DMS 273 treated with DMSO at 0.1 percent for 48 hours (cell line): ENCODE measurements around the gene SMAD4.
"Not testable (repeated sequence)": the region's sequence is repeated elsewhere in the genome, so short reads cannot be mapped to it uniquely, and the experiment has no call there.

Experiments
- DNase-seq: peaks from one replicate; lab custom pipeline; 2025; lab: John Stamatoyannopoulos, UW

The SMAD4 gene

DNA sequence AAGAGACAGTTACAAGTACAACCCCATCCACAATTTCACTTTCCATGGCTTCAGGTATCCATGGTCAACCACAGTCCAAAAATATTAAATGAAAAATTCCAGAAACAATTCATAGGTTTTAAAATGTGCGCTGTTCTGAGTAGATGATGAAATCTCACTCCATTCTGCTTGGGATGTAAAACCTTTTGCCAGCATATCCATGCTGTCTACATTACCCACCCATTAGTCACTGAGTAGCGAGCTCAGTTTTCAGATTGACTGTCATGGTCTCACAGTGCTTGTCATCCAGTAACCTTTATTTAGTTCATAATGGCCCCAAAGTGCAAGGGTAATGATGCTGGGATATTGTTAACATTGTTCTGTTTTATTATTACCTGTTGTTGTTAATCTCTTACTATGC lies 40.5 kb downstream of the SMAD4 start:
- DNase-seq, result no peak

DNA sequence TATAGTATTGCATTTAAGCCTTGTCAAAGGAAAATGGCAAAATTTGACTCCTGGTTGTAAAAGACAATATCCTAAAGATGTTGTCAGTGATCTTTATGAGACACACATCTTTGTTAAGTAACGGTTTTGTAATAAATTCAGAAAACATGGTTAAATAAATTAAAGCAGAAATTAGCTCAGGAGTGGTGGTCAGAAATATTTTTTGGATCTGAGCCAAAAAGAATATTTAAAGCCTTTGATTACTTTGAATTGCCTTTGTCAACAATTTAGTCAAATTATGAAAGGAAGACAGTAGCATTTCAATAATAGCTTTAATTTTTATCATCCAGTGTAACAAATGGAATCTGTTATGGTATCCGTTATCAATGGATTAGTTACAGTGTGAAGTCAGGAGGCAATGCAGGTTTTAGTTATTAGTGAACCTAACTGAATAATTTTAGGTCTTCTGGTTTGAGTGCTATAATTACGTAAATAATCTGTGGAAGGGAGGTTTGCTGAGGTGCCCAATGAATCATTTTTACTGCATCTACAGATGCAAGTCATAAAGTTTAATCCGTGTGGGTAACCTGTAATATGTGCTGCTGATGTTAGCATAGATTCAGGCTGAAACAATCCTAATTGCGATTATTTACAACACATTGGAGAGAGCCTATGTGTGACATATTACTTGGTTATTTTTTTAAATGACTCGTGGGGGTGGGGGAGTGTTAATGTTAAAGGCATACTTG lies 42.7 kb downstream of the SMAD4 start:
- no peak for DNase-seq

DNA sequence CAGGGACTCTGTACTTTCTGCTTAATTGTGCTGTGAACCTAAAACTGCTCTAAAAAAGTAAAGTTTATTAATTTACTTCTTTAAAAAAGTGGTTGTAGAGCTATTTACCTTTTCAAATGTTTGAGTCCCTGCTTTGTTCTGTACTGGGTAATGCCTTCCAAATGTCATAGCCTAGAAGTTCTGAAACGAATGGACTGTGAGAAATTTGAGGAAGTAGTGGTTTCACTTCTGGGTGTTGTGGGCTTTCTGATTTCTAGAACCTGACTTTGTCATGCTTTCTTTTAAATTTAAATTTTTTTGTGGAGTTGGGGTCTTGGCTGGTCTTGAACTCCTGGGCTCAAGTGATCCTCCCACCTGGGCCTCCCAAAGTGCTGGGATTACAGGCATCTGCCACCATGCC lies 44.6 kb downstream of the SMAD4 start:
- no peak for DNase-seq

DNA sequence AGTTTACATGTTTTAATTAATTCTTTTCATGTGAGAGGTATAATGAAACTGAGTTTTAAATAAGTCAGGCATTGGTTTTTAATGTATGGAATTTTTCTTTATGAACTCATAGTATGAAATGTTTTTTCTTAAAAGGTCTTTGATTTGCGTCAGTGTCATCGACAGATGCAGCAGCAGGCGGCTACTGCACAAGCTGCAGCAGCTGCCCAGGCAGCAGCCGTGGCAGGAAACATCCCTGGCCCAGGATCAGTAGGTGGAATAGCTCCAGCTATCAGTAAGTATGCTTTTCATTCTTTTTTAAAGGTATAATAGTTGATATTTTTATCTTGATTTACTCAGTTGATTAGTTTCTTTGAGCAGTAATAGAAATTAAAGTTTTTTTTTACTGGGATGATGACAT lies 46.5 kb downstream of the SMAD4 start:
- no peak for DNase-seq

DNA sequence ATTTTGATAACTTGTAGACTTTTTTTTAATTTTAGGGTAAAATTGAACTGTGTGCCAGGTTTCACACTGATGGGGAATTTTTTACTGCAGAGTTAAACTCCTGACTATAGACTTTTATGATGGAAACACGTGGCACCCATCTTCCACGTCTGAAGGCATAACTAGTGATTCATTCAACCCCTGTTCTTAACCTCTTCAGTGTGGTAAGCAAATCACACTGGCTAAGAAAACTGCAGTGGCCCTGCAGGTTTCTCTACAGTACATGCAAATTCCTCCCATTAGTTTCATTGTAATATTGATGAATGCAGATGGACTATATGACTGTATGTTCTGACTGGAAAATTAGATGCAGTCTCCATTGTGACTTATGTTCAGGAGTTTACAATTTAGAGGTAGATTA lies 47.2 kb downstream of the SMAD4 start:
- no peak for DNase-seq

DNA sequence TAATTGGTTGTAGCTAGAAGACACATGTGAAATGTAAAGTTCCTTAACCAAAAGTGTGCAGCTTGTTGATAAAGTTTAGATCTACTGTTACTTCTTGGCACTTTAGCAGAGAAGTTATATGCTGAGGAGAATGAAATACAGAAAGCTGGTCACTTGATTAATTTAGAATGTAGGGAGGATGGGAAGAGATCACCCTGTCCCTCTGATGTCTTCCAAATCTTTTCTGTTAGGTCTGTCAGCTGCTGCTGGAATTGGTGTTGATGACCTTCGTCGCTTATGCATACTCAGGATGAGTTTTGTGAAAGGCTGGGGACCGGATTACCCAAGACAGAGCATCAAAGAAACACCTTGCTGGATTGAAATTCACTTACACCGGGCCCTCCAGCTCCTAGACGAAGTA lies 48.0 kb downstream of the SMAD4 start:
- DNase-seq, result no peak

DNA sequence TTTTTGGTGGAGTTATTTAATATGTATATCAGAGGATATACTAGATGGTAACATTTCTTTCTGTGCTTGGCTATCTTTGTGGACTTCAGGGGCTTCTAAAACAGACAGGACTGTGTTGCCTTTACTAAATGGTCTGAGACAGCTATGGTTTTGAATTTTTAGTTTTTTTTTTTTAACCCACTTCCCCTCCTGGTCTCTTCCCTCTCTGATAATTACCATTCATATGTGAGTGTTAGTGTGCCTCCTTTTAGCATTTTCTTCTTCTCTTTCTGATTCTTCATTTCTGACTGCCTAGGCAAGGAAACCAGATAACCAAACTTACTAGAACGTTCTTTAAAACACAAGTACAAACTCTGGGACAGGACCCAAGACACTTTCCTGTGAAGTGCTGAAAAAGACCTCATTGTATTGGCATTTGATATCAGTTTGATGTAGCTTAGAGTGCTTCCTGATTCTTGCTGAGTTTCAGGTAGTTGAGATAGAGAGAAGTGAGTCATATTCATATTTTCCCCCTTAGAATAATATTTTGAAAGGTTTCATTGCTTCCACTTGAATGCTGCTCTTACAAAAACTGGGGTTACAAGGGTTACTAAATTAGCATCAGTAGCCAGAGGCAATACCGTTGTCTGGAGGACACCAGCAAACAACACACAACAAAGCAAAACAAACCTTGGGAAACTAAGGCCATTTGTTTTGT lies 52.7 kb downstream of the SMAD4 start:
- no peak for DNase-seq

DNA sequence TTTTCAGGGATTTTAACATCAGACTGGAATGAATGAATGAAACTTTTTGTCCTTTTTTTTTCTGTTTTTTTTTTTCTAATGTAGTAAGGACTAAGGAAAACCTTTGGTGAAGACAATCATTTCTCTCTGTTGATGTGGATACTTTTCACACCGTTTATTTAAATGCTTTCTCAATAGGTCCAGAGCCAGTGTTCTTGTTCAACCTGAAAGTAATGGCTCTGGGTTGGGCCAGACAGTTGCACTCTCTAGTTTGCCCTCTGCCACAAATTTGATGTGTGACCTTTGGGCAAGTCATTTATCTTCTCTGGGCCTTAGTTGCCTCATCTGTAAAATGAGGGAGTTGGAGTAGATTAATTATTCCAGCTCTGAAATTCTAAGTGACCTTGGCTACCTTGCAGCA lies 53.4 kb downstream of the SMAD4 start:
- DNase-seq, result no peak

DNA sequence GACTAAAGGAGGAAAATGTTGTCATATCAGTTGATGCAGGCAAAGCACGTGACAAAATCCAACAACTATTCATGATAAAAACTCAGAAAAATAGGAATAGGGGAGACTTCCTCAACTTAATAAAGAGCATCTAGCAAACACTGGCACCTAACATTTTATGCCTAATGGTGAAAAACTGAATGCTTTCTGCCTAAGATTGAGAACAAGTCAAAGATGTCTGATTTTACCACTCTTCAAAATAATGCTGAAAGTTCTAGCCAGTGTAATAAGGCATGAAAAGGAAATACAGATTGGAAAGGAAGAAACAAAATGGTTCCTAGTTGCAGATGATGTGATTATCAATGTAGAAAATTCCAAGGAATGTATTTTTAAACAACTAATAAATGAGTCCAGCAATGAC lies 58.4 kb downstream of the SMAD4 start:
- DNase-seq, result no peak

DNA sequence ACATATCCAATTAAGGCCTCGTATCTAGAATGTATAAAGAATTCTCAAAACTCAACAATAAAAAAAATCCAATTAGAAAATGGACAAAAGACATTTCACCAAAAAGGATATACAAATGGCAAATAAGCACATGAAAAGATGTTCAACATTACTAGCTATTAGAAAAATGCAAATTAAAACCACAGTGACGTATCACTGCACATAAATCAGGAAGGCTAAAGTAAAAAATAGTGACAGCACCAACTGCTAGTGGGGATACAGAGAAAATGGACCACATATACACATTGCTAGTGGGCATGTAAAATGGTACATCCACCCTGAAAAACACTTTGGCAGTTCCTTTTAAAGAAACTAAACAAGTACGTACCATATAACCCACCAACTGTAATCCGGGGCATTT lies 59.7 kb downstream of the SMAD4 start:
- DNase-seq, result no peak

DNA sequence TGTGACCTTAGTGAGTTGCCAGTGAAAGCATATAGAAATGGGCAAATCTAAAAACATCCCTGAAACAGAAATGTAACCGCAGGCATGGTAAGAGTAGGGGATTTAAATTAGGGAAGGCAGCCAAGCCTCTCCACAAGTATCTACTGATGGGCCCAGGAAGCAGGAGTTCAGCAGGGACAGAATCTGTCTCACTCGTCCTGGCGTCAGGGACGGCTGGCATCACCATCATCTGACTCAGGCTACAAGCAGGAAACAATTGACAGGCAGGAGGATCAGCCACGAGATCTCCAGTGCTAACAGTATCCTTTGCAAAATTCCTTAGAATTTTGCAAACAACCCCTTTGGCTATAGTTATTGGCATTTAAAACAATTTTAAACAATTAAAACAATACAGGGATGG lies 61.3 kb downstream of the SMAD4 start:
- no peak for DNase-seq

DNA sequence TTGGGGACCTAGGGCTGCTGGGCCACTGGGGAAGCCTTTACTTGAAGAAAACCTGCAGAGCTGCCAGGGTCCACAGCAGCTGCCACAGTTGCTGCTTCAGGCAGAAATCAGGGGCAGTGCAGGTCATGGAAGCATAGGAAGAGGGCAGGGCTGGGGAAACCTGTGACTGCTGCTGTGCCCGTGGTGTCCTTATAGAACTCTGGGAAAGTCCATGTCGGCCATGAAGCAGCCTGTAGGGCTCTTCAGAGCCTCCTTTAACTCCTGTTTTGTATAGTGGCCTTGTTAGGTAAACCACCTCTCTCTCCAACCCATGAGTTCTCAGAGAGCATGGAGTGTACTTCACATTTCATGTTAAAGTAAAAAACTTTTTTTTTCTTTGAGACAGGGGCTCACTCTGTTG lies 62.1 kb downstream of the SMAD4 start:
- no peak for DNase-seq

DNA sequence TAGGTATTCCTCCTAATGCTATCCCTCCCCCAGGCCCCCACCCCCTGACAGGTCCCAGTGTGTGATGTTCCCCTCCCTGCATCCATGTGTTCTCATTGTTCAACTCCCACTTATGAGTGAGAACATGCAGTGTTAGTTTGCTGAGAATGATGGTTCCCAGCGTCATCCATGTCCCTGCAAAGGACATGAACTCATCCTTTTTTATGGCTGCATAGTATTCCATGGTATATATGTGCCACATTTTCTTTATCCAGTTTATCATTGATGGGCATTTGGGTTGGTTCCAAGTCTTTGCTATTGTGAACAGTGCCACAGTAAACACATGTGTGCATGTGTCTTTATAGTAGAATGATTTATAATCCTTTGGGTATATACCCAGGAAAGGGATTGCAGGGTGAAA lies 63.0 kb downstream of the SMAD4 start:
- not testable (repeated sequence) for DNase-seq

DNA sequence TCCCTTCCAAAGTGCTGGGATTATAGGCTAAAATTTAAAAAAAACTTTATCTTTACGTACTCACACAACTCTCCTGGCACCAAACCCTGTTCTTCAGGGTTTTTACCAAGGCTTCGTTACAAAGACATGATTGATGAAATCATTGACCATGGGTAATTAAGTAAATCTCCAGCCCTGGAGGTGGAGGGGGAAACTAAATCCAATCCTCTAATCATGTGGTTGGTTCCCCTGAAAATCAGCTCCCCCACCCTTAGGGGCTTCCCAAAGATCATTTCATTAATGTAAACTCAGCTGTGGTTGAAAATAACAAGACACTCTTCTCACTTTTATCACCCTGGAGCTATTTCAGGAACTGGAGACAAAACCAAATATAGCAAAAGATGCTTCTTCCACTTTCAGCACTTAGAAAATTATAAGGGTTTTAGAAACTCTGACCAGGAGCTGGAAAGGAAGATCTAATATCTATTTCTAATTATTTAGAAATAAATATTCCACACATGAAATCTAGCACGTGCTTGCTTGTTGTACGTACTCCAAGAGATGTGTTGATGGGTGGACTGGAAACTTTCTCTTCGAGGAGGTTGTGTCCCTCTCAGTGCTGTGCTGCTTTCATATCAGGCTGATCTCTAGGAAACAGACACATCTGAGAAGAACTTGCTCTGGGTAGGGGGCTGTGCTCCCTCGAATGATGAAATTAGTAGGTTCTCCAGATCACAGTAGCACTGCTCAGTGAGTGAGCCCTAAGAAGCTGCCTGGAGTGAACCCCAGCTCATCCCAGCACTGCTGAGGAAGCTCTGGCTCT lies 67.2 kb downstream of the SMAD4 start:
- no peak for DNase-seq

DNA sequence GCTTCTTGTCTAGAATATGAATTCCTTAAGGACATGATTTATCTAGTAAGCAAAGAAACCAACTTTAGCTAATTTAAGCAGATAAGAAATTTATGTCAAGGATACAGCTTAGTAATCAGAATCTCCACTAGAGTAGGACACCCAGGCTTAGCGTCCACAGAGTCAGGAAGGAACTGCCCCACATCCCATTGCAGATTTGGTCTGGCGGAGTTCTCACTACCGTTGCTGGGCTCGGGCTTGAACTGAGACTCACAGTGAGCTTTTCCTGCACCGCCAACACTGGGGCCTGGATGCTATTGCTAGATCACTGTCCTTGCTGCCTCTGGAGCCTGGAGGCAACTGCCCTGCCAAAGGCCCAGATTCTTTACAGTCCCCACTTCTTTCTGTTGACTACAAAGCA lies 68.1 kb downstream of the SMAD4 start:
- no peak for DNase-seq

DNA sequence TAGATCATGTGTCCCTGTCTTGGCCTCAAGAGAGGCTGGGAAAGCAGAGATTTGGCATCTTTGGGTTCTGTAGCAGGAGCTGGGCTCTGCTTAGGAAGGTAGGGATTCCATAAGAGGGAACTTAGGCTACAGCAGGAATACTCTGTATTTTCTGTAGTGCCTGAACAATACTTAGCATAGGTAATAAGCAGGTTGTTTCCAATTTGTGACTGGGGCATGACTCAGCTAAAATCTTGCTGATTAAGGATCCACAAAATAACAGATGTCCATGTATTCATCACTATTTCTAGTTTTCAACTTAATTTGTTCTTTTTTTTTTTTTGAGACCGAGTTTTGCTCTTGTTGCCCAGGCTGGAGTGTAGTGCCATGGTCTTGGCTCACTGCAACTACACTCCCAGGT lies 68.5 kb downstream of the SMAD4 start:
- no peak for DNase-seq

DNA sequence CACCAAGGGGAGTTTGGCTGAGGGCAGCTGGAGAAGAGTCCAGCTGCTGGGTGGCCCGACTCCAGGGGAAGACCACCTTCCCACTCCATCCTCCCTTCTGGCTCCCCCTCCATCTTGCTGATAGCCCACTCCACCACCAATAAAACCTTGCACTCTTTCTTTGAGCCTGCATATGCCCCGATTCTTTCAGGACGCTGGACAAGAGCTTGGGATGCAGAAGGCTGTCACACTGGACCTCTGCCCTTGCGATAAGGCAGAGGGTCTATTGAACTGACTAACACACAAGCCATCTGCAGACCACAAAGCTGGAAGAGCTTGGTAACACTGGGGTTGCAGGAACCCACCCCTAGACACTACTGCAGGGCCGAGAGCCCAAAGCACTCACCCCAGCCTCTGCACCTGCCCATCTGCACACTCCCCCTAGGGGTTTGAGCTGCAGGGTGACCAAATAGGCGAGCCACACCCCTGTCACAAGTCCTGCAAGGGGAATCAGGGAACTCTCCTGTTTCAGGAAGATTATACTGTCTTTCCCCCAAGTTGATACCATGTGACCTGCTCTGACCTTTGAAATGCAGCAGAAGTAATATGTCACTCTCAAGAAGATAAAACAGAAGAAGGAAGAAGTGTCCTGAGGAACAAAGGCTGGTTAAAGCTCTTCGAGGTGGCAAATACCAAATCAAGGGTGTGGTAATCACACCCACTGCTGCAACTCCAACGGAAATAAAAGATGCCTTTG lies 70.5 kb downstream of the SMAD4 start:
- no peak for DNase-seq

DNA sequence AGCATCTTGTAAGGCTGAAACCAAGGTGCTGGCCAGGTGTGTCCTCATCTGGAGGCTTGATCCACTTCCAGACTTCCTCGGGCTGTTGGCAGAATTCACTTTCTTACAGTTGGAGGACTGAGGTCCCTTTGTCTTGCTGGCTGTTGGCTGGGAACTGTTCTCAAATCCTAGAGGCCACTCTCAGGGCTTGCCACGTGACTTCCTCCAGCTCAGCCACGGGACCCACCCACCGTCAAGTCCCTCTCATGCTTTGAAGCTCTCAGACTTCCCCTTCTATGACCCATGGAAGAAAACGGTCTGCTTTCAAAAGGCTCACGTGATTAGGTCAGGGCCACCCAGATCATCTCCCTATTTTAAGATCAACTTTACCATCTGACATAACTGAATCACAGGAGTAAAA lies 77.1 kb downstream of the SMAD4 start:
- no peak for DNase-seq

DNA sequence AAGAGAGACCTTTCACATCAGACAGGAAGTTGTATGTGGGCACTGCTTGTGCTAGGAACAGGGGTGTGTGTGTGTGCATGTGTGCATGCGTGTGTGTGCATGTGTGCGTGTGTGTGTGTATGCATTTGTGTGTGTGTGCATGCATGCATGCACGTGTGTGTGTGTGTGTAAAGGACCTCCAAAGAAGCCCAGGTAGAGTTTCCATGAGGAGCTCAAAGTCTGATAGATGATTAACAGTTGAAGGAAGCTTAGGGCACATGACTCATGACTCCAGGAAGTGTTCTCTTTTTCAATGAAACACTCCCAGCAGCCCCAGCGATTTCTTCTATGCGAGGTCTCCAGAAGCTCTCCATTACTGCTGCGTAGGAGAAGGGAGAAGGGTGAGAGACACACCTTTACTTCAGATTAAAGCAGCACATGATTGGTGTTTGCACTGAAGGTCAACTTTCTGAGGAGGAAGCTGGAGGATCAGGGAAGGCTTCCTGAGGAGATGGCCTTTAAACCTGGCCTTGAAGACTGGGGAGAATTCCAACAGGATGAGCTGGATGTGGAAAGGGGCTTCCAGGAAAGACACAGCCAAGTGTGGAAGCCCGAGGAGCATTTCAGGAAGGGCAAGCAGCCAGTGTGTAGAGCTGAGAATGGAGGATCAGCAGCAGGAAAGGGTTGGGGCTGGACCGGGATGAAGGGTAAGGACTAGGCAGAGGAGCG lies 77.7 kb downstream of the SMAD4 start:
- DNase-seq, result no peak

DNA sequence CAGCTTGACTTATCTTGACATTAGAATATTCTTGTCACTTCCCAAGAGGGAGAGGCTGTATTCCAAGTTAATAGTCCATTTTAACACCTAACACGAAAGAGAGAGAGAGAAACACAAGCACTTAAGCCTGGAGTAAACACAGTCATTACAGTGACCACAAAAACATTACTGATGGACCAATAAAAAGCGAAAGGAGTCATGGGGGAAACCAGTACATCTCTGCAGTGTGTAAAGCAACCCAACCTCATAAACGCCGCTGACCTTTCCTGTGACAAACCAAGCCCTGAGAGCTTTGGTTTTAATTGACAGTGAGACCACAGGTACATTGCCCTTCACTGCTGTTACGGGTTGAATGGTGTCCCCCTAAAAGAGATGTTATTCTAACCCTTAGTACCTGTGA lies 78.3 kb downstream of the SMAD4 start:
- no peak for DNase-seq

DNA sequence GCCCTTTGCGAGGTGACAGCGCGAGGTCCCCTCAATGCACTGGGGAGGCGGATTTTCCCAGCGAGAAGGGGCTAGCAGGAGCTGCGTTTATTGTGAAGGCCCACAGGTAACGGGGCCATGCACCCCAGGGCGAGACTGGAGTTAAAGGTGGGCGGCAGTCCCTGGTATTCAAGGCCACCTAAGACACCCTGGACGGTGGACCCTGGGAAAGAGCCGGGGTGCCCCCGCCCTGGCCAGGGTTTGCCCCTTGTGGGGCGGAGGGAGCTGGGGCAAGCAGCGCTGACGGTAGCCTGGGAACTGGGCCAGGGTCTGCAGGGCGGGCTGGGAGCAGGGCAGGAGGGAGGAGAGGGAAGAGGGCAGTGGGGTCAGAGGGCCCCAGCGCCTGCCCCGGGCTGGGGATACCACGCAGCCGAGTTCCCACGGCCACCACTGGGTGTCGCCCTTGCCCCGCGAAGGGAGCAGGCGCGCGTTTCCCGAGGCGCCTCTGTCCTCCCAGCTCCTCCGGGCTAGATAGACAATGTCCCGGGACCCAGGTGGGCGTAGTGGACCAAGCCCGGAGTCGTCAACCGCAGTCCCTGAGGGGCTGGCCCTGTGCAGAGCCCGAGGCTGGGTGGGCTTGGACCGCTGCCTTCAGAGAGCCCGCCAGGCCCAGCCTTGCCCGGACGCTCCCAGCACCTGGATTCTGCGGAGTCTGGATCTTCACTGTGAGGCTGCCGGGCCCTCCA lies 80.2 kb downstream of the SMAD4 start:
- DNase-seq, result no peak
